Neutrophil (primary cell): ENCODE measurements around the gene HGD.

ENCODE experiments used
- H3K27ac ChIP-seq: fragments of 200-600 bp; sonication (generic); 2 replicates; pipeline ENCODE4 v1.5.1; 2016; ENCODE audit warnings: mild to moderate bottlenecking, moderate library complexity
- H3K27me3 ChIP-seq: fragments of 200-600 bp; sonication (generic); 2 replicates; pipeline ENCODE4 v1.6.0; 2016; ENCODE audit warnings: mild to moderate bottlenecking
- H3K36me3 ChIP-seq: fragments of 200-600 bp; sonication (generic); 2 replicates; pipeline ENCODE4 v1.5.1; 2017
- H3K4me1 ChIP-seq, 2 experiments: fragments of 200-600 bp in 1 of 2; sonication (generic) in 1 of 2; 1 replicate in 1 of 2; 2 replicates in 1 of 2; pipeline versions ENCODE4 v1.5.1 to v1.6.1; 2013 to 2016; ENCODE audit warnings: low read depth in 1 of 2, low read length in 1 of 2, mild to moderate bottlenecking in 1 of 2, moderate library complexity in 1 of 2; ENCODE audit not compliant: control insufficient read depth in 1 of 2, insufficient read depth in 1 of 2
- H3K4me3 ChIP-seq, 2 experiments: fragments of 200-600 bp in 1 of 2; sonication (generic) in 1 of 2; 1 replicate in 1 of 2; 2 replicates in 1 of 2; pipeline ENCODE4 v1.5.1; 2013 to 2016; ENCODE audit warnings: low read depth in 1 of 2, low read length in 1 of 2, mild to moderate bottlenecking in 1 of 2, moderate library complexity in 1 of 2
- H3K9me3 ChIP-seq: fragments of 200-600 bp; sonication (generic); 2 replicates; pipeline ENCODE4 v1.5.1; 2016
- TF ChIP-seq, protein P1 (sequence below): fragments of 200-600 bp; sonication (generic); IDR thresholded peaks from 2 replicates; pipeline ENCODE4 v1.5.1; 2016; ENCODE audit warnings: antibody characterized with exemption

Gene HGD

DNA sequence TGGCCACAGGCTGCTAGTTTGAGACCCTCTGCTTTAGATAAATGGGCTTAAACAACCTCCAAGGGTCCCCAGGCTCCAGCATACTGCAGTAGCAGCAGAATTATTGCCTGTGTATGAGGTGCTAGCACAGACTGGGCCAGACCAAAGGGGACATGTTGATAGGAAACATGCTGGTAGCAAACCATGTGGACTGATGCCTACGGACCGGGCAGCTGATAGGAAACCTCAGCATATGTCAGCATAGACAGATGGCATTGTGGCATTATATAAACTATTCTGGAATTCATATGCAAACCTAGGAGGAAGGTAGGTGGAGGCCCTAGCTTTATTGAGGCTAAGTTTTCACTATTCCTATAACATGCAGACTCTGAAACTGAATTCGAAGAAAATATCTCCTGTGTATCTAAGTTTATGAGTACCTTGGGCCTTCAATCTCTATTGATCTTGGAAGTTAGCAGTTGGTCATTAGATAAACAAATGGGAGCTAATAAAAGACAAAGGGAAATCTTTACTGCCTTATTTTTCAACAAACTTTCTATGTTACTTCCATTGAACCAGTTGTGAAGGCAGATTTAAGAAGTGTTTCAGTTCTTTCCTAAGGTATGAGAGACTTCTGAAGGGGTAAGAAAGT is 1.7 kb upstream of the HGD start:
- Histone ChIP-seq H3K36me3 (no peaks in the 10 kb centered on the region), H3K27ac (no peak overlapping the region), H3K9me3 (no peaks in the 10 kb centered on the region), H3K4me3 (no peak overlapping the region), H3K4me1 (peaks cover 0 to under 1% of the 10 kb centered on the region in 2 experiments), H3K27me3 (no peaks in the 10 kb centered on the region)
- TF ChIP-seq, protein P1, sequence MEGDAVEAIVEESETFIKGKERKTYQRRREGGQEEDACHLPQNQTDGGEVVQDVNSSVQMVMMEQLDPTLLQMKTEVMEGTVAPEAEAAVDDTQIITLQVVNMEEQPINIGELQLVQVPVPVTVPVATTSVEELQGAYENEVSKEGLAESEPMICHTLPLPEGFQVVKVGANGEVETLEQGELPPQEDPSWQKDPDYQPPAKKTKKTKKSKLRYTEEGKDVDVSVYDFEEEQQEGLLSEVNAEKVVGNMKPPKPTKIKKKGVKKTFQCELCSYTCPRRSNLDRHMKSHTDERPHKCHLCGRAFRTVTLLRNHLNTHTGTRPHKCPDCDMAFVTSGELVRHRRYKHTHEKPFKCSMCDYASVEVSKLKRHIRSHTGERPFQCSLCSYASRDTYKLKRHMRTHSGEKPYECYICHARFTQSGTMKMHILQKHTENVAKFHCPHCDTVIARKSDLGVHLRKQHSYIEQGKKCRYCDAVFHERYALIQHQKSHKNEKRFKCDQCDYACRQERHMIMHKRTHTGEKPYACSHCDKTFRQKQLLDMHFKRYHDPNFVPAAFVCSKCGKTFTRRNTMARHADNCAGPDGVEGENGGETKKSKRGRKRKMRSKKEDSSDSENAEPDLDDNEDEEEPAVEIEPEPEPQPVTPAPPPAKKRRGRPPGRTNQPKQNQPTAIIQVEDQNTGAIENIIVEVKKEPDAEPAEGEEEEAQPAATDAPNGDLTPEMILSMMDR: no peak

DNA sequence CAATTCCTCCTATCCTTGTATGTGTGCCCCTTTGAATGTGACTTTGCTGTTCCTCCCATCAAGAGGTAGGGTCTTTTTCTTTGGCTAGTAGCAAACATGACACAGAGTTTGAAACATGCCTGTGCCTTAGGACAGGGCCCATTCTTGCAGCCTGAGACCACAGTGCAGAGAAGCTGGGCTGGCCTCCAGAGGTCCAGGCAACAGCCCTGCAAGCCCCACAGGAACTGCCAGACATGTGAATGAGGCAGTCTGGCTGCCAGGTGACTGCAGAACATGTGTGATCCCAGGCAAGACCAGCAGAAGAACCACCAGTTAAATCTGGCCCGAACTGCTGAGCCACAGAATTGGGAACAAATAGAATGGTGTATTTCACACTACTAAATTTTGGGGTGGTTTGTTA is 1.2 kb upstream of the HGD start:
- H3K4me1 ChIP-seq: peaks cover 2 to 6% of the 10 kb centered on the region in 2 experiments
- H3K36me3 ChIP-seq: no peaks in the 10 kb centered on the region
- H3K27me3 ChIP-seq: no peaks in the 10 kb centered on the region
- TF ChIP-seq, protein P1: no peak
- H3K4me3 ChIP-seq: no peak overlapping the region
- no peak overlapping the region for H3K27ac ChIP-seq
- no peaks in the 10 kb centered on the region for H3K9me3 ChIP-seq

DNA sequence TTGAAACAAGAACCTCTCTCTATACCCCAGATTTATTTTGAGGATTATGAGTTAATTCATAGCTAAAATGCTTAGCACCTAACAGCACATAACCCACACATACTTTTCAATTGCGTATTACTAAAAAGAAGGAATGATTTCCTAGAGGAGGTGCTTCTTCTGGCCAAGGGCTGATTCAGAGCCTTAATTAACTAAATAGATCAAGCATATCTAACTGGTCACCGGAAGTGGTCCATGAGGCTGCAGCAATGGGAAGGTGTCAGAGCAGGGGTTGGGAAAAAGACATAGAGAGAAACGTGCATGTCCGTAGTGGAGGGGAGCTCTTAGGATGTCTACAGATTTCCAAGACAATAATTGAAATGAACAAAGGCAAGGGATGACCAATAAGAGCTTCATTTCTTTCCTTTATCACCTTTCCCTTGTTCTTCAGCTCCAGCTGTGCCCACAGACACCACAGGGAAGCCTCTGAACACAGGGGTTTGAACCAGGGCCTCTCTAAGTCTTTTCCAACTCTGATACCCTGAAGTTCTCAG is 467 bp downstream of the HGD start:
- TF ChIP-seq, protein P1: no peak
- H3K27ac ChIP-seq: no peak overlapping the region
- peaks cover 3 to 9% of the 10 kb centered on the region in 2 experiments for H3K4me1 ChIP-seq

DNA sequence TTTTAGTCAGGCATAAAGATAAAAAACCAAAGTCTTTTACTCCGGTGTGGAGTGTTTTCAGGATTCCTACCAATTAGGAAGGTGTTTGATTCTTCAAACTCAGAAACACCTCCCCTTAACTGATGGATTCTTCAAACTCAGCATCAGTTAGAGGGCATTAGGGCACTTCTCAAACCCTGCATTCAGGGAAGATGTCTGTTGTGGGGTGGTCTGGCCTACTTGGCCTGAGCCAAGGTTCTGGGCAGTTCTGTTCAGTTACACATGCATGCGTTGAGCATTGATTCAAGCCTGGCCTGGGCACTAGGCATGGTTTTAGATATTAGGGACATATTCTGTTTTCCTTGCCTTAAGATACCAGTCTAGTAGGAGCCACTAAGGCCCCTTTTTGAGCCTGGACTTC is 1.0 kb downstream of the HGD start:
- TF ChIP-seq, protein P1: no peak
- Histone ChIP-seq H3K4me3 (no peak overlapping the region), H3K4me1 (peaks cover 3 to 9% of the 10 kb centered on the region in 2 experiments), H3K9me3 (no peaks in the 10 kb centered on the region), H3K27me3 (no peaks in the 10 kb centered on the region), H3K36me3 (no peaks in the 10 kb centered on the region), H3K27ac (no peak overlapping the region)

More for the DNA sequence above, 467 bp downstream of the HGD start:
- Histone ChIP-seq H3K4me3 (no peak overlapping the region), H3K9me3 (no peaks in the 10 kb centered on the region), H3K27me3 (no peaks in the 10 kb centered on the region), H3K36me3 (no peaks in the 10 kb centered on the region)

DNA sequence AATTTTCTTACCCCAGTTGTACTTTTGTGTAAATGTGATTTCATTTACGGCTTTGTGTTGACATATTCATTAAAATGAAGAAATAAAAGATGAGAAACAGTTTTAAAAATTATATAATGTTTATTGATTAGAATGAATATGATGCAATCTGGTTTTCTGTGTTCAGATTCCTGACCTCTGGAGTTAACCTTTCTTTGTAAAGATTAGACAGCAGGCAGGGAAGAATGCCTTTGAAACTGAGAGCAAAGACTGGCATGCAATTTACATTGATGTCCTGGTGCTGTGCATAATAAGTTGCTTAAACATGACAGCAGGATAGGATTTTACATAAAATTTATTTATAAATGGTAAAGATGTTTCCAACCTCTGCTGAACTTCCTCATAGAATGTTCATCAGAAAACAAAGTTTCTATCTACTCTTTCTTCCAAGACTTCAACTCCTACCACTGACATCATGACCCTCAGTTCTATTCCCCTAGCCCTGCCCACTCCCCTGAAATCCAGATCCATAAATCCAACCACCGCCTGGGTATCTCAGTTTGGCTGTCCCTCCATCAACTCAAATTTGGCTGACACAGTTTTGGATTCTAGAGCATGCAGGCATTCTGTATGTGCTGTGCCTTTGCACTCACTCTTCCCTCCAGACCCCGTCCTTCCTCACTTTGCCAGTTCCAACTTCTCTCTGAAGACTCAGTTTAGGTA is 1.7 kb downstream of the HGD start:
- Histone ChIP-seq H3K36me3 (no peaks in the 10 kb centered on the region), H3K27ac (no peak overlapping the region), H3K4me3 (no peak overlapping the region), H3K4me1 (peaks cover 3 to 9% of the 10 kb centered on the region in 2 experiments), H3K27me3 (no peaks in the 10 kb centered on the region), H3K9me3 (no peaks in the 10 kb centered on the region)
- TF ChIP-seq, protein P1: no peak
